HepG2 (cell line): ENCODE measurements around the gene NAT10. TPM values are rescaled to one million over a fixed set of nuclear protein-coding genes. Genes with fewer than 3 reads are reported as not detected.

Source experiments
- ARNTL ChIP-seq: sonication (generic); formaldehyde crosslinking; IDR thresholded peaks from 2 replicates; pipeline ENCODE4 v1.4.0; 2020; ENCODE audit warnings: mild to moderate bottlenecking, missing genetic modification reagents
- BCL6 ChIP-seq: IDR thresholded peaks from 2 replicates; pipeline ENCODE4 v1.6.1; 2016; ENCODE audit warnings: missing genetic modification reagents, missing compliant biosample characterization
- FUBP1 ChIP-seq: sonication (generic); formaldehyde crosslinking; IDR thresholded peaks from 2 replicates; pipeline ENCODE4 v1.5.1; 2020; ENCODE audit warnings: missing genetic modification reagents, mild to moderate bottlenecking, borderline replicate concordance
- GATAD1 ChIP-seq: IDR thresholded peaks from 2 replicates; pipeline ENCODE4 v1.6.1; 2016; ENCODE audit warnings: missing genetic modification reagents, missing compliant biosample characterization
- JDP2 ChIP-seq: sonication (generic); formaldehyde crosslinking; IDR thresholded peaks from 2 replicates; pipeline ENCODE4 v1.8.1; 2022; ENCODE audit warnings: missing genetic modification reagents, borderline replicate concordance
- KLF6 ChIP-seq: IDR thresholded peaks from 2 replicates; pipeline ENCODE4 v1.8.0; 2016; ENCODE audit warnings: missing biosample characterization, missing genetic modification reagents
- MZF1 ChIP-seq: sonication (generic); formaldehyde crosslinking; IDR thresholded peaks from 2 replicates; pipeline ENCODE4 v1.8.1; 2023; ENCODE audit warnings: mild to moderate bottlenecking, missing genetic modification reagents, borderline replicate concordance
- NFE2L2 ChIP-seq: fragments of 150-350 bp; IDR thresholded peaks from 2 replicates; pipeline ENCODE4 v1.6.1; 2014; ENCODE audit warnings: low read length
- NR2F6 ChIP-seq, 2 experiments: IDR thresholded peaks; 2 replicates each; pipeline ENCODE4 v1.6.1; 2016; ENCODE audit warnings: antibody characterized with exemption in 1 of 2, mild to moderate bottlenecking in 1 of 2
- PHF5A ChIP-seq: IDR thresholded peaks from one replicate; pipeline ENCODE4 v1.6.1; 2018; ENCODE audit warnings: low read depth, missing genetic modification reagents; ENCODE audit not compliant: unreplicated experiment
- RFX1 ChIP-seq: fragments of 450-650 bp; IDR thresholded peaks from 2 replicates; pipeline ENCODE4 v1.6.1; 2017
- SP2 ChIP-seq: sonication (generic); formaldehyde crosslinking; IDR thresholded peaks from 2 replicates; pipeline ENCODE4 v1.5.1; 2020; ENCODE audit warnings: mild to moderate bottlenecking, missing genetic modification reagents
- THAP11 ChIP-seq: IDR thresholded peaks from 2 replicates; pipeline ENCODE4 v1.6.1; 2016; ENCODE audit warnings: missing biosample characterization, missing genetic modification reagents
- ZBTB7A ChIP-seq: sonication (generic); formaldehyde crosslinking; IDR thresholded peaks from 2 replicates; pipeline ENCODE4 v1.8.0; 2022; ENCODE audit warnings: mild to moderate bottlenecking, missing genetic modification reagents
- ZNF264 ChIP-seq: sonication (generic); formaldehyde crosslinking; IDR thresholded peaks from 2 replicates; pipeline ENCODE4 v1.4.0; 2020; ENCODE audit warnings: missing genetic modification reagents
- ZNF333 ChIP-seq: sonication (generic); formaldehyde crosslinking; IDR thresholded peaks from 2 replicates; pipeline ENCODE4 v1.4.0; 2020; ENCODE audit warnings: mild to moderate bottlenecking, missing genetic modification reagents, borderline replicate concordance
- ZNF484 ChIP-seq: sonication (generic); formaldehyde crosslinking; IDR thresholded peaks from 2 replicates; pipeline ENCODE4 v1.5.1; 2020; ENCODE audit warnings: mild to moderate bottlenecking, low read depth, missing genetic modification reagents, borderline replicate concordance
- ZNF567 ChIP-seq: sonication (generic); formaldehyde crosslinking; IDR thresholded peaks from 2 replicates; pipeline ENCODE4 v1.8.1; 2023; ENCODE audit warnings: mild to moderate bottlenecking, missing genetic modification reagents, borderline replicate concordance
- ZNF570 ChIP-seq: sonication (generic); formaldehyde crosslinking; IDR thresholded peaks from 2 replicates; pipeline ENCODE4 v1.4.0; 2020; ENCODE audit warnings: mild to moderate bottlenecking, missing genetic modification reagents, borderline replicate concordance
- ZNF614 ChIP-seq: IDR thresholded peaks from 2 replicates; pipeline ENCODE4 v1.6.1; 2018; ENCODE audit warnings: missing biosample characterization, missing genetic modification reagents, inconsistent platforms, borderline replicate concordance
- ZNF878 ChIP-seq: sonication (generic); formaldehyde crosslinking; IDR thresholded peaks from 2 replicates; pipeline ENCODE4 v1.8.1; 2023; ENCODE audit warnings: mild to moderate bottlenecking, missing genetic modification reagents, moderate library complexity
- ZNF879 ChIP-seq: sonication (generic); formaldehyde crosslinking; IDR thresholded peaks from 2 replicates; pipeline ENCODE4 v1.8.1; 2023; ENCODE audit warnings: missing genetic modification reagents
- ZSCAN29 ChIP-seq: sonication (generic); formaldehyde crosslinking; conservative IDR thresholded peaks from 2 replicates; pipeline ENCODE4 v1.4.0; 2020; ENCODE audit warnings: mild to moderate bottlenecking, missing genetic modification reagents
- polyA plus RNA-seq, 8 experiments: library from polyadenylated mRNA; depleted of rRNA in 3 of 8; stranded (reverse) in 7 of 8; unstranded in 1 of 8; fragments of >200 nt; fragmentation: Illumina TruSeq in 4 of 8; extraction: Trizol in 4 of 8; gene quantifications; 2 replicates each; pipeline versions ENCODE4 v1.2.1 to v1.2.3, GENCODE V29; 2011 to 2016; ENCODE audit warnings: low read depth in 4 of 8, missing spikeins in 1 of 8, mixed read lengths in 1 of 8; ENCODE audit not compliant: insufficient read depth in 1 of 8
- total RNA-seq, 5 experiments: library from RNA; depleted of rRNA; stranded (reverse); fragments of >200 nt; fragmentation: Illumina TruSeq; extraction: Trizol; gene quantifications; 2 replicates each; pipeline ENCODE4 v1.2.3, GENCODE V29; 2016; ENCODE audit warnings: low read depth in 1 of 5
- TF ChIP-seq, protein P1 (sequence below): sonication (generic); formaldehyde crosslinking; IDR thresholded peaks from 2 replicates; pipeline ENCODE4 v1.4.0; 2020; ENCODE audit warnings: mild to moderate bottlenecking, missing genetic modification reagents
- TF ChIP-seq, protein P2 (sequence below): sonication (generic); formaldehyde crosslinking; conservative IDR thresholded peaks from 2 replicates; pipeline ENCODE4 v1.5.0; 2020; ENCODE audit warnings: missing genetic modification reagents
- TF ChIP-seq, protein P3 (sequence below): sonication (generic); formaldehyde crosslinking; IDR thresholded peaks from 2 replicates; pipeline ENCODE4 v1.4.0; 2020; ENCODE audit warnings: missing genetic modification reagents, mild to moderate bottlenecking, borderline replicate concordance

The NAT10 gene
- total and polyA plus RNA-seq, 2 of the 13 experiments (the other 11 are each of a cell fraction or from before 2014, with no cell fraction given): 33.9 to 51.9 TPM

DNA sequence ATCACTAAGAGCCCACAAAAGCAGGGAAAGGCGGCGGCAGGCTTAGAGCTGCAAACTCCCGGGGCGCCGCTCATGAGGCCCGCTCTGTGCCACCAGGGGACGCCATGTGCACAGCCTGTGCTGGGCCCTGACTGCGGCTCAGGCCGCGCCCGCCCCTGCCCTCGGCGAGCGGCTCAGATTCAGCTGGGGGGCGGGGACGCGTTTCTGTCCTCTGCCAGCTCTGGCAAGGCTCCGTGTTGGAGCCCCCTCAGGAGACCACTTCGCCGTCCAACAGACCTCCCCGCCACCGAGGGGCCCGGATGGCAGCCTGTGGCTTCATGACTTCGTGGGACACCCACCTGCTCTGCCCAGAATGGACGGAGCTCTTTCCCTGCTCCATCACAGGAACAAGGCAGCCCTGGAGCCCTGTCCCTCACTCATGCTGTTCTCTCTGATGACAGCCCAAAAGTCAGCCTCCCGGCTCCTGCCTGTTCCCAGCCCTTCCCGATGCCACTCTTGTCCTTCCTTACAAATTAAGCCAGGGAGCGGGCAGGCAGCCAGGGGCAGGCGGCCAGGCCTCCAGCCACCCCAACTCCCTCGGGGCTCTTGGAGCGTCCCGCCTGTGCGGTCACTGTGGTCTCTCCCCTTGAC, 69.1 kb downstream of the NAT10 start (continued):
- no peak for TF ChIP-seq ZNF570
- TF ChIP-seq, protein P1, sequence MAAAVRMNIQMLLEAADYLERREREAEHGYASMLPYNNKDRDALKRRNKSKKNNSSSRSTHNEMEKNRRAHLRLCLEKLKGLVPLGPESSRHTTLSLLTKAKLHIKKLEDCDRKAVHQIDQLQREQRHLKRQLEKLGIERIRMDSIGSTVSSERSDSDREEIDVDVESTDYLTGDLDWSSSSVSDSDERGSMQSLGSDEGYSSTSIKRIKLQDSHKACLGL (CRISPR knock-in tag): no peak
- no peak for TF ChIP-seq ARNTL (CRISPR knock-in tag)
- TF ChIP-seq PHF5A (CRISPR knock-in tag): peak; percentile 56
- TF ChIP-seq ZNF567 (CRISPR knock-in tag): peak; percentile 89; the same call in 1 of the 2 replicates
- no peak; the same call in 1 of the 2 replicates for TF ChIP-seq GATAD1 (CRISPR knock-in tag)
- TF ChIP-seq, protein P2, sequence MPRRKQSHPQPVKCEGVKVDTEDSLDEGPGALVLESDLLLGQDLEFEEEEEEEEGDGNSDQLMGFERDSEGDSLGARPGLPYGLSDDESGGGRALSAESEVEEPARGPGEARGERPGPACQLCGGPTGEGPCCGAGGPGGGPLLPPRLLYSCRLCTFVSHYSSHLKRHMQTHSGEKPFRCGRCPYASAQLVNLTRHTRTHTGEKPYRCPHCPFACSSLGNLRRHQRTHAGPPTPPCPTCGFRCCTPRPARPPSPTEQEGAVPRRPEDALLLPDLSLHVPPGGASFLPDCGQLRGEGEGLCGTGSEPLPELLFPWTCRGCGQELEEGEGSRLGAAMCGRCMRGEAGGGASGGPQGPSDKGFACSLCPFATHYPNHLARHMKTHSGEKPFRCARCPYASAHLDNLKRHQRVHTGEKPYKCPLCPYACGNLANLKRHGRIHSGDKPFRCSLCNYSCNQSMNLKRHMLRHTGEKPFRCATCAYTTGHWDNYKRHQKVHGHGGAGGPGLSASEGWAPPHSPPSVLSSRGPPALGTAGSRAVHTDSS: no peak
- TF ChIP-seq NR2F6 (IDR thresholded peaks at IDR 0.05): no peak
- peak; percentile 39; the same call in 1 of the 2 replicates for TF ChIP-seq NR2F6 (CRISPR knock-in tag; IDR thresholded peaks at IDR 0.05)
- TF ChIP-seq MZF1 (CRISPR knock-in tag): no peak
- TF ChIP-seq JDP2 (CRISPR knock-in tag): no peak
- no peak for TF ChIP-seq SP2 (CRISPR knock-in tag)
- no peak for TF ChIP-seq NFE2L2
- TF ChIP-seq ZNF614 (CRISPR knock-in tag): no peak
- TF ChIP-seq BCL6 (CRISPR knock-in tag): peak; percentile 50
- no peak for TF ChIP-seq FUBP1 (CRISPR knock-in tag)
- peak; percentile 37; the same call in 1 of the 2 replicates for TF ChIP-seq THAP11 (CRISPR knock-in tag)
- TF ChIP-seq RFX1: no peak
- TF ChIP-seq ZNF333 (CRISPR knock-in tag): no peak
- TF ChIP-seq, protein P3, sequence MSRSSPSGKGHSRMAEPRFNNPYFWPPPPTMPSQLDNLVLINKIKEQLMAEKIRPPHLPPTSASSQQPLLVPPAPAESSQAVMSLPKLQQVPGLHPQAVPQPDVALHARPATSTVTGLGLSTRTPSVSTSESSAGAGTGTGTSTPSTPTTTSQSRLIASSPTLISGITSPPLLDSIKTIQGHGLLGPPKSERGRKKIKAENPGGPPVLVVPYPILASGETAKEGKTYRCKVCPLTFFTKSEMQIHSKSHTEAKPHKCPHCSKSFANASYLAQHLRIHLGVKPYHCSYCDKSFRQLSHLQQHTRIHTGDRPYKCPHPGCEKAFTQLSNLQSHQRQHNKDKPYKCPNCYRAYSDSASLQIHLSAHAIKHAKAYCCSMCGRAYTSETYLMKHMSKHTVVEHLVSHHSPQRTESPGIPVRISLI: no peak
- TF ChIP-seq ZNF264: no peak
- no peak for TF ChIP-seq ZSCAN29
- TF ChIP-seq ZNF879: no peak
- peak; percentile 73; the same call in 1 of the 2 replicates for TF ChIP-seq ZBTB7A
- TF ChIP-seq ZNF878 (CRISPR knock-in tag): no peak
- TF ChIP-seq ZNF484 (CRISPR knock-in tag): no peak
- peak; percentile 45; the same call in 1 of the 2 replicates for TF ChIP-seq KLF6
